NCI-H345 treated with DMSO at 0.1 percent for 48 hours (cell line): ENCODE data around the gene OCA2.
A peak's percentile ranks its signal among the peaks of the same experiment; 100 is the strongest.
"Not testable (repeated sequence)": the region's sequence is repeated elsewhere in the genome, so short reads cannot be mapped to it uniquely, and the experiment has no call there.

Experiments
- DNase-seq: peaks from one replicate; lab custom pipeline; 2025; ENCODE audit not compliant: unreplicated experiment; lab: John Stamatoyannopoulos, UW

The OCA2 gene

DNA sequence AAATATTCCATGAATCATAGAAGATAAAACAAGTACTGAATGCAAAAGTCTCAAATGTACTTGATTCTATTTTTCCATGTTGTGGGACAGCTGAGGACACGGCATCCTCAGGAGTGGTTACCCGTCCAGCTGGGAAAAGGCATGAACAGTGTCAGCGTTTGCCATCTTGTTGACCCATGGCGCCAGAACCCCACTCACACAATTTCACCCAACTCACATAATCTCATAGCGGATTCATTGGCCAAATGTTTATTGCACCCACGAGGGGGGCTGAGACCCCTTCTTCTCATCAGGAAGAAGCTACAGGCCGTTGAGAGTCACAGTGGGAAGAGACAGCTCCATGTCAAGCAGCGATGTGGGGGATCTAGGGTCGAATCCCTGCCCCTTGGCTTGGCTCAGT lies 72.9 kb downstream of the OCA2 start:
- DNase-seq, result no peak

GRCh38 chr15:28025413-28025812 lies 73.7 kb downstream of the OCA2 start:
- DNase-seq, result no peak

GRCh38 chr15:28024889-28025250 lies 74.2 kb downstream of the OCA2 start:
- DNase-seq, result no peak

DNA sequence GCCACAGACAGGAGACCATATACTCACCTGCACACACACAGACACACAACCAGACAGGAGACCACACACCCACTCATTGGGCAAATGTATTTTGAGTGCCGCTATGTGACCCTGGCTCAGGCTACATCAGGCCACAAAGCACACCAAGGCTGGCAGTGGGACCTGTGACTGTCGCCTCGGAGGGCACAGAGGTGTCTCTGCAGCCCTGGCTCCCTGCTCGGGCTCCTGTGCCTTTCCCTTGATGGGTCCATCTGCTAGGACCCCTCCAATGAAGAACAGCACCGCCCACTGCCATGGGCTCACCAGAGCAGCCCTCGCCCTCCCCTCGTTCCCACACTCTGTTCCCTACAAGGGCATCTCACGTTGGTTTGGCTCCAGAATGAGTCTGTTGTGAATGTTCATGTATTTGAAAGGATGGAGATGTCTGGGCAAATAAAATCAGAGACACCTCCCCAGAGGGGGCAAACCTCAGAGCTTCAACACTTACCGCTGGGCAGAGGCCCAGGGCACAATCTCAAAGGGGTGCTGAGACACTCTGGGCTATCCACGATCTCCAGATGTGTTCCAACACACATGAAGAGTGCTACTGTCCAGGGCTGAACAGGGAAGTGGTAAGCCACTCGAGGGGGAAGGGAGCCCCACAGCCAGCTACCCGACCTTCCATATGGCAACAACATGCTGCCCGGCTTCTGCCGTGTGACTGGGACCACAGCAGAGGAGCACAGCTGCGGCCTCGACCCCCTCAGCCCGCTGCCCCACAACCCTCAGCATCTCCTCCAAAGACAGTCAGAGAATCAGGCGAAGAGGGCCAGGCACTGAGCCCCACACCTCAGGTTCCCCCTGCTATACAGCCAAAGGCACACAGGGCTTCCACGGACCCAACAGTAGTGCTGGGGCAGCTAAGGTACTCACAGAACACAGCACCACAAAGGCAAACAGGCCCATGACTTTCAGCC lies 74.9 kb downstream of the OCA2 start:
- no peak for DNase-seq

GRCh38 chr15:28023422-28023821 lies 75.7 kb downstream of the OCA2 start:
- no peak for DNase-seq

DNA sequence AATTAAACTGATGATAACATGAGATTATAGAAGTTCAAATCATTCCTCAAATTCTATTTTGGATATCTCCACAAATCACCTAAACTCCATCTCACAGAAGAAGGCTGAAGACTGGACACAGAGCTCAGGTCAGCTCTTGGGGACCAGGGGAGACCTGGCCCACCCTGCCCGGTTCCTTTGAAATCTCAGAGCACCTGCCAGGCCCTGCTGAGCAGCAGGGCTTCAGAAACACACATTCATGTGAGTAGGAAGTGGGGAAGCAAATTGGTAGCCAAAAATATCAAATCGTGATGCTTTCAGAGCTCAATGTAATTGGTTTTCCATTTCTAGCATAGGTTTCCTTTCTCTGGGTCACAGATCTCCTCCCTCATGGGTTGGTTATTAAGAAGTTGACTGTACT lies 76.2 kb downstream of the OCA2 start:
- no peak for DNase-seq

- no peak for DNase-seq
Observed at GRCh38 chr15:28022181-28022580, 76.9 kb downstream of the OCA2 start.

DNA sequence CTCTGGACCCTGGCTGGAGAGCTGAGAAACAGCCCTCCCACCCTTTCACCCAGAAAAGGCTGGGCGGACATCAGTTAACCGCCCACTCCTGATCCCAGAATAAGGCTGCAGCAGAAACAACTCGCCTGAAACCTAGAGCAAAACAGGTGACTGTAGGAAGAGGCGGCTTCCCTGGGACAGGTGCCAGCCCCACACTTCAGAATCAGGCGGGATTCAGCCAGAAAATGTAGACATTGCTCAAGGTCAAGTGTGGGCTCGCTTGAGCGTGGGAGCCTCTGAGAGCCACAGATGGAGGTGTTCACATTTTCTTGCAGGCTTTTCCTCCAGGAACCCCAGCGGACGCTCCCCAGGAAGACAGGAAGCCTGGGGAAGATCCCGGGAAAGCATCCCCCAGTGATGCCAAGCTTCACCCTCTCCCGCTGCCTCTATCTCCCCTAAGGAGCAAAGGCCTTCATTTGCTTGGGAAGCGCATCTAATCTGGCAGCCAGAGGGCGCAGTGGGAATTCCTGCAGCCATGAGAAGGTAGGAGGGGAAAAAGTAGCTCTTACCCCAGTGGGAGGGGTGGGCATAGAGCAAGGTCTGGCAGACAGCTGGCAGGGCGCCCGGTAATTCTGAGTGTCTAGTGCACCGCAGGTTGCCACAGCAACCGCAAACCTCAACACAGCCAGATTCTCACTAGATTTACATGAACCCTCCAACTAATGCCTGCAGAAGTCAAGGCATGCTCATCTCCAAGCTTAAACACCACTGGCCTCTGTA lies 77.7 kb downstream of the OCA2 start:
- DNase-seq, result peak; percentile 93

DNA sequence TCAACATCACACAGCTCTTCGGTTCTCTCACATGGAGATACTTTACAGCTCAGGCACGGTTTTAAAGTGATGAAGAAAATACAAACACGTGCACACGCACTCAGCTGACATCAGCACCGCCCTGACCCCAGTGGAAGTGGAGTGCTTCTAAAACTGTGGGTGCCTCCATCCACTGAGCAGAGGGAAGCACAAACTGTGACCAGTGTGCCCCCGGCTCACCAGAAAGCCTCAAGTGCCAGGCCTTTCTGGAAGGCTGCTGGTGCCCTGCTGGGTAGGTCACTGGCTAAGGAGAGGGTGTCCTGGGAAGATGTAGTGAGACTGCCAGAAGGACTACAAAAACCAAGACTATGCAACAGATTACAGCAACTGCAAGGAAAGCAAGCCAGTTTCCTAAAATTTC lies 78.5 kb downstream of the OCA2 start:
- DNase-seq, result no peak

- DNase-seq, result no peak
Observed at GRCh38 chr15:28019594-28020309, 79.4 kb downstream of the OCA2 start.

DNA sequence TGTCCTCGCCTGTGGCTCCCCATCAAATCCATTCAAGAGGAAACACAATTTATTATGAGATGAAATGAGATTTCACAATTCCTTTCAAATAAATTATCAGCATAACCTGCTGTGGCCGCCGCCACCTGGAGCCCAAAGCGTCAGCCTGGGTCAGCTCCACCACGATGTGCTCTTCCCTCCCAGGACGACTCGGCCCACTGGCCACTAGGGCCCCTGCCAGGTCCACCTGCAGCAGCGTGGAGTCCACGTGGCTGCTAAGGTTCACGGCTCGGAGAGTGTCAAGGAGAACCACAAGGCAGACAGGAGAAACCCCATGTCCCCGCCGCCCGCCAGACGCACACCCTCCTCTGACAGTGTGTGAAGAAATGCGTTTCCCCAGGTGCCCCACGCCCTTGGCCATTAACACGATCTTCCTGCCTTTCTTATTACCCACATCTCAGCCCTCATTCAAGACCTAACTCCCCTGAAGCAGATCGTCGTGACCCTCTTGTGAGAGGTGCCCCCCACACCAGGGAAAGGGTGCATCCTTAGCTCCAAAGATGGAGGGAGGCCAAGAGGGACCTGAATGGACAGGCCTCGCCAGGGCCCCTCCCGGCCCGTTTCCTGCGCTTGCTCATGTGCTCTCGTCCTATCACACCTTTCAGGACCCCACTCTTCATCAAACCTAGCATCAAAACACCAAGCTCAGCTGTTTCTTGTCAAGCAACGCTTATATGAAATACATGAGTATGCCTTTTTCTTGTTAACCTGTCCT lies 80.6 kb downstream of the OCA2 start:
- DNase-seq, result no peak

GRCh38 chr15:28017423-28017924 lies 81.6 kb downstream of the OCA2 start:
- peak; percentile 11 for DNase-seq

DNA sequence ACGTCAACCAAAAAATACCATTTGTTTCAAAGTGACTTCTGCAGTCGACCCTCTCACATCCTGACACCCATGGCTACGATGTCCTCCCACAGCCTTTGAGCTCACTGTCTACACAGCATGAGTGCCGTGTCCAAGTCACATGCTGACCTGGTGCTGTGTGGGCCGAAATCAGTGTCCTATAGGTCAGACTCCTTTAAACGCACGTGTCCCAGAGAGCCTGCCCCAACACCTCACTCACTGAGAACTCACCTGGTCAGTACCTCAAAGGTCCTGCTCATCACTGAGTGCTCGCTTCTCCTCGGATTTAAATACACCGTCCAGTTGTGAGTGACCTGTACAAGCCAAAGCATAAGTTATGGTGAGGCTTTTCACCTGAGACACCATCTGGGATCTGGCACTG lies 83.3 kb downstream of the OCA2 start:
- no peak for DNase-seq

DNA sequence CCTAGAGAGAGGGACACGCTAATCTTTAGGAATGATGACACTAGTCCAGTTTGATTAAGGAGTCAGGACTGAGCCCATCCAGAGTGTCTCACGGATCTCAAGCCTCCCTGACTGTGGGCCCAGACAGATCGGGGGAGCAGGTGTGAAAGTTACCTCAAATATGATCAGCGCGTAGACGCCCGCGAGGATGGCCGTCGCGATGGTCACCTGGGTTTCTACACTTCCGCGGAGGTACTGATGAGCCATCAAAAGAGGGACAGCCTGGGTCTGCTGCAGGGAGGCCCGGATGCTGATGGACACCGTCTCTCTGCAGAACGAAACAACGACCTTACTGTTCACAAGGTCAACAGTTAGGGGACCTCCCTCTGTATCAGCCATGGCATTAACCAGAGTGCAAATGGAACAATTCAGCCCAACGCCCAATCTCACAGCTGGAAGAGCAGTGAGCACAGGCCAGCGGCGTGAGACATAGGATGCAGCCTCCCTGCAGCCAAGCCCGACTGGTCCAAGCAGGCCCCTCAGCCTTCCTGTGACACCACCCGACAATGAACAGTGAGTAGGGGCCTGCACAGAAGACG lies 84.4 kb downstream of the OCA2 start:
- no peak for DNase-seq

DNA sequence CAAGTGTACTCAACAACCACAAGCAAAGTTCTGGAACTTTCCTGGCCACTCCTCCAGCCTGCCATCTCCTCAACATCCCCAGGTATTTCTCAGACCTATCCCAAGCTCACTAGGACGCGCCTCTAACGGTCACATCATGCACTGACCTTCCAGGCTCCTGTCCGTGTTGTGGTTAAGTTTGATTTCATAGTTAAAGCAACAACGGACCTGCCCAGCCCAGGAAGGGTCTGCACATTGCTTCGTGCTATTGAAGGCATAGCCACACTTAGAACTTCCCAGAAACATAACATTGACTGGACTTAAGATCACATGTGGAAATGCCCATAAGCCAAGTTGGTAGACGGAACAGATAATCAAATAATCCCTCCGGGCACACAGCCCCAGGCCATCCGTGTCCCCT lies 85.1 kb downstream of the OCA2 start:
- no peak for DNase-seq

DNA sequence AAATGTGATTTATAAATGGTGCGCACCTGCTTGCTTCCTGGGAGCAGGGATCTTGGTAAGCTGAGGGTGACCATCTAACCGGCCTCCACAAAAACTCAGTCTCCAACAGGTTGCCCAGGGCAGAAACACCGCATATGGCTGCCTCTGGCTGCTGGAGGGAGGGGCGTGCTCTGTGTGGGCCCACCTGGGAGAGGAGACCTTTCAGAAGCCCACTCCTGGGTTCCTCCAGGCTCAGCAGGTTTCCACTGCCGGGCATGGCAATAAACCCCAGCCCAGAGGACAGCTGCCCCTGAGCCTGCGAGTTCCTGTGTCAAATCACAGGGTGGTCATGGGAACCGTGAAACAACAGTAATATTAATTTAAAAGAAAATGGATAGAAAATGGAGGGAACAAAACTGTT lies 85.6 kb downstream of the OCA2 start:
- no peak for DNase-seq

- no peak for DNase-seq
Observed at GRCh38 chr15:28012231-28012630, 86.9 kb downstream of the OCA2 start.

DNA sequence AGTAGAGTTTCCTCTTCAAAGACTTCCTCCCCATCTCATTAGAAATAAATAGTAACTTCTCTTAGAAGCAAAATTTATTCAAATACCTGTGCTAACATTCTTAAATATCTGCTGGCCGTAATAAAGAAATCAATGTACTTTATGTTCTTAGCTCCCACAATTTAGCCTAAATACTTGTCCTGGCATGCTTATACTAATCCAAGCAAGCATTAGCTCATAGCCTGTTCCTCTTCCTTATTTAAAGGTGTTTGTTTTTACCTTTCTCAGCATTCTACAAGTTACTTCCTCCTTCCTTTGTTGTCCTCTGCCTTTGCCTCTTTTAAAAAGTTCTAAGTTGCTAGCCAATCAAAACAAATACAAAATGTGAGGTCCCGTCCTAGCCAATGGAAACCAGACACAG lies 90.9 kb downstream of the OCA2 start:
- DNase-seq, result not testable (repeated sequence)

DNA sequence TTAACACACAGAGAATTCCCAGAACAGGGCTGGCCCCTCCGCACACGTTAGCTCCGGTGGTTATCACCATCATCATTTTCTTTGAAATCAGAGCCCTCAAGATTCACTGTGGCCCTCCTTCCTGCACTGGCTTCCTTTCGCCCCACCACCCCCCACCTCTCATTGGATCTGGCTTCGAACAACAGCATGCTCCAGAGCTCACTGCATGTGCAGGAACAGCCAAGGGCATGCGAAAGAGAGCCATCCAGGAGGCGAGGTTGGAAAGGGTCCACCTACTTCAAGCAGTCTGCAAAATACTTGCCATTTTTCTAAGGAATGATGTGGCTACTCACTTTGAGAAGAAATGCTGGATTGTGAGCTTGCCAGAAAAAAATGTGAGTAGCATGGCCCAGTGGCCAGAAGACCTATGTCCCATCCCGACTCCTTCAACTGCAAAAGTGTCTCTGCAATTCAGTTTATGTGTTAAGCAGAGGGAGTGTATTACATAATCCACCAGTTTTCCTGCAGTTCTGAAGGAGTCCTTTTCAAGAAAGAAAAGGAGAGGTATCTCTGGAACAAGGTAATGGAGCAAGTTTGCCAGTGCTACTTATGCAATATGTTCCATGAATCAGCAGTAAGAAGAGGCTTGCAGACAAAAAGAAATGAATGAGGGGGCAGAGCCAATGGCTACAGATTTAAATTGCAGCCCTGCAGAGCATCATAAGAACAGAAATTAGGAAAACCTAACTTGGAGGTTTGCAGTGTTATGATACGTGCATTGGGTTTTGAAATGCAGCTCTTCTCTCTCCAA lies 92.8 kb downstream of the OCA2 start:
- DNase-seq, result no peak
